H1 (cell line): ENCODE measurements around the gene SLC12A7. TPM values are rescaled to one million over a fixed set of nuclear protein-coding genes. Genes with fewer than 3 reads are reported as not detected.

Experiments
- CTCF ChIA-PET: fragments of 300-600 bp; sonication (Branson Sonifier 250); formaldehyde crosslinking; loops from one replicate; lab custom pipeline; 2021; ENCODE audit not compliant: partially characterized antibody; lab: Charles Lee
- POLR2A ChIA-PET: fragments of 300-600 bp; sonication (Branson Sonifier 250); formaldehyde crosslinking; loops from one replicate; lab custom pipeline; 2021; ENCODE audit warnings: inconsistent platforms; ENCODE audit not compliant: partially characterized antibody; lab: Charles Lee
- DNase-seq, 2 experiments: peaks; one replicate each; pipeline versions ENCODE4 v3.0.0 to v3.0.0-alpha.2; 2010 to 2022; ENCODE audit warnings: low spot score in 2 of 2, low read depth in 1 of 2, mixed read lengths in 1 of 2
- FAIRE-seq: peaks from 2 replicates; lab custom pipeline; 2011; peaks lifted over from hg19 to GRCh38; lab: Jason Lieb, UNC
- H2AFZ ChIP-seq: 2 replicates; pipeline ENCODE4 v1.8.1; 2012; ENCODE audit warnings: low read length, inconsistent platforms
- H2AK5ac ChIP-seq: 2 replicates; pipeline ENCODE4 v1.6.1; 2013; ENCODE audit warnings: low read depth, low read length
- H2BK120ac ChIP-seq: replicated peaks from 2 replicates; pipeline ENCODE3; 2013; ENCODE audit warnings: low read depth, low read length, inconsistent platforms
- H2BK12ac ChIP-seq: 2 replicates; pipeline ENCODE4 v1.6.1; 2013; ENCODE audit warnings: low read depth, low read length
- H2BK15ac ChIP-seq: 2 replicates; pipeline ENCODE4 v1.6.1; 2013; ENCODE audit warnings: low read length
- H2BK20ac ChIP-seq: 2 replicates; pipeline ENCODE4 v1.6.1; 2013; ENCODE audit warnings: low read length
- H2BK5ac ChIP-seq: 2 replicates; pipeline ENCODE4 v1.6.1; 2013; ENCODE audit warnings: low read depth, low read length
- H3K14ac ChIP-seq: 2 replicates; pipeline ENCODE4 v1.6.1; 2013; ENCODE audit warnings: inconsistent platforms; ENCODE audit not compliant: insufficient read length
- H3K18ac ChIP-seq: 2 replicates; pipeline ENCODE4 v1.6.1; 2013; ENCODE audit warnings: low read length; ENCODE audit errors: extremely low read depth
- H3K23ac ChIP-seq: 2 replicates; pipeline ENCODE4 v1.6.1; 2013; ENCODE audit warnings: inconsistent platforms; ENCODE audit not compliant: insufficient read length
- H3K23me2 ChIP-seq: 2 replicates; pipeline ENCODE4 v1.6.1; 2013; ENCODE audit warnings: low read depth, low read length
- H3K27ac ChIP-seq: 2 replicates; pipeline ENCODE4 v1.6.1; 2011; ENCODE audit warnings: low read depth, low read length, inconsistent platforms
- H3K27me3 ChIP-seq, 4 experiments: replicated peaks in 1 of 4; 1 replicate in 1 of 4; 2 replicates in 3 of 4; pipeline versions ENCODE4 v1.6.1 to v1.8.1; 2011 to 2013; ENCODE audit warnings: low read length in 3 of 4, mild to moderate bottlenecking in 3 of 4, inconsistent platforms in 2 of 4, mixed read lengths in 2 of 4, moderate library complexity in 1 of 4; ENCODE audit not compliant: control insufficient read depth in 3 of 4, insufficient read depth in 3 of 4; ENCODE audit errors: extremely low read depth in 1 of 4
- H3K36me3 ChIP-seq, 4 experiments: 2 replicates each; pipeline versions ENCODE4 v1.6.1 to v1.8.1; 2011 to 2013; ENCODE audit warnings: mild to moderate bottlenecking in 4 of 4, low read length in 3 of 4, moderate library complexity in 2 of 4, control low read depth in 1 of 4, inconsistent platforms in 1 of 4; ENCODE audit not compliant: insufficient read depth in 4 of 4, control insufficient read depth in 2 of 4
- H3K4ac ChIP-seq: replicated peaks from 2 replicates; pipeline ENCODE3; 2013; ENCODE audit warnings: low read length, low read depth, mixed read lengths, inconsistent platforms; ENCODE audit not compliant: insufficient read length
- H3K4me1 ChIP-seq, 4 experiments: replicated peaks in 1 of 4; 1 replicate in 1 of 4; 2 replicates in 3 of 4; pipeline versions ENCODE4 v1.6.1 to v1.8.1; 2011 to 2013; ENCODE audit warnings: low read length in 3 of 4, inconsistent platforms in 2 of 4, mixed read lengths in 1 of 4; ENCODE audit not compliant: insufficient read depth in 4 of 4, control insufficient read depth in 3 of 4
- H3K4me2 ChIP-seq, 2 experiments: 2 replicates each; pipeline versions ENCODE4 v1.6.1 to v1.8.1; 2011 to 2013; ENCODE audit warnings: low read depth in 2 of 2, low read length in 2 of 2, control low read depth in 1 of 2, inconsistent platforms in 1 of 2, mild to moderate bottlenecking in 1 of 2; ENCODE audit not compliant: insufficient read depth in 1 of 2
- H3K4me3 ChIP-seq, 4 experiments: fragments of 200-600, 300-600 bp in 1 of 4; sonication (generic), shearing (Covaris generic), sonication (Bioruptor Twin) in 1 of 4; 2 replicates each; pipeline versions ENCODE4 v1.5.1 to v1.8.1; 2011 to 2016; ENCODE audit warnings: low read length in 4 of 4, low read depth in 3 of 4, control low read depth in 2 of 4, inconsistent platforms in 2 of 4, mild to moderate bottlenecking in 2 of 4, mixed read lengths in 1 of 4, moderate library complexity in 1 of 4; ENCODE audit not compliant: insufficient read depth in 2 of 4; ENCODE audit errors: extremely low read depth in 1 of 4
- H3K56ac ChIP-seq: replicated peaks from 2 replicates; pipeline ENCODE3; 2013; ENCODE audit warnings: low read depth, mild to moderate bottlenecking, mixed read lengths, low read length, inconsistent platforms; ENCODE audit not compliant: insufficient read length
- H3K79me1 ChIP-seq: 2 replicates; pipeline ENCODE4 v1.6.1; 2013; ENCODE audit warnings: low read depth, low read length, control low read depth
- H3K79me2 ChIP-seq, 2 experiments: 2 replicates each; pipeline versions ENCODE4 v1.6.1 to v1.8.1; 2012 to 2013; ENCODE audit warnings: low read length in 2 of 2, mild to moderate bottlenecking in 2 of 2, inconsistent platforms in 1 of 2; ENCODE audit not compliant: insufficient read depth in 2 of 2, control insufficient read depth in 1 of 2
- H3K9ac ChIP-seq, 4 experiments: replicated peaks in 1 of 4; 1 replicate in 1 of 4; 2 replicates in 3 of 4; pipeline versions ENCODE4 v1.6.1 to v1.8.1; 2011 to 2013; ENCODE audit warnings: low read depth in 3 of 4, low read length in 3 of 4, control low read depth in 2 of 4, mild to moderate bottlenecking in 2 of 4, moderate library complexity in 2 of 4, inconsistent platforms in 1 of 4; ENCODE audit errors: extremely low read depth in 1 of 4
- H3K9me3 ChIP-seq, 2 experiments: 2 replicates each; pipeline versions ENCODE4 v1.6.1 to v1.8.1; 2012 to 2013; ENCODE audit warnings: mild to moderate bottlenecking in 2 of 2, moderate library complexity in 2 of 2, control low read depth in 1 of 2, inconsistent platforms in 1 of 2, low read depth in 1 of 2, low read length in 1 of 2, mixed read lengths in 1 of 2; ENCODE audit not compliant: insufficient read depth in 2 of 2
- H4K20me1 ChIP-seq, 2 experiments: replicated peaks in 1 of 2; 2 replicates each; pipeline versions ENCODE3 to v1.8.1; 2011 to 2013; ENCODE audit warnings: inconsistent platforms in 2 of 2, low read length in 2 of 2, mild to moderate bottlenecking in 1 of 2; ENCODE audit not compliant: insufficient read depth in 2 of 2, control insufficient read depth in 1 of 2
- H4K5ac ChIP-seq: 2 replicates; pipeline ENCODE4 v1.6.1; 2013; ENCODE audit warnings: low read length, low read depth, mixed read lengths, inconsistent platforms; ENCODE audit not compliant: insufficient read length
- H4K8ac ChIP-seq: 2 replicates; pipeline ENCODE4 v1.8.0; 2013; ENCODE audit warnings: mild to moderate bottlenecking, moderate library complexity, low read length, inconsistent platforms; ENCODE audit not compliant: insufficient read depth; ENCODE audit errors: extremely low read depth
- H4K91ac ChIP-seq: replicated peaks from 2 replicates; pipeline ENCODE3; 2013; ENCODE audit warnings: low read length, mixed read lengths, inconsistent platforms; ENCODE audit not compliant: insufficient read length
- HDAC6 ChIP-seq: IDR thresholded peaks from one replicate; pipeline ENCODE4 v1.7.1; 2012; ENCODE audit warnings: low read depth, mild to moderate bottlenecking, inconsistent platforms, low read length, moderate library complexity
- KDM1A ChIP-seq: fragments of 200-600, 300-600 bp; sonication (generic); IDR thresholded peaks from 2 replicates; pipeline ENCODE4 v1.7.1; 2016; ENCODE audit warnings: mild to moderate bottlenecking, low read length, borderline replicate concordance
- NANOG ChIP-seq: IDR thresholded peaks from 2 replicates; pipeline ENCODE4 v1.6.1; 2011; ENCODE audit warnings: low read length, low read depth, mild to moderate bottlenecking, inconsistent platforms; ENCODE audit not compliant: insufficient read depth, poor library complexity, severe bottlenecking
- NRF1 ChIP-seq: IDR thresholded peaks from 2 replicates; pipeline ENCODE4 v1.6.1; 2011; ENCODE audit warnings: mild to moderate bottlenecking, low read depth, low read length, improper control_type of control experiment
- RFX5 ChIP-seq: IDR thresholded peaks from 2 replicates; pipeline ENCODE4 v1.6.1; 2011; ENCODE audit warnings: low read depth, low read length, improper control_type of control experiment, borderline replicate concordance
- SIN3A ChIP-seq, 2 experiments: IDR thresholded peaks in 1 of 2; conservative IDR thresholded peaks in 1 of 2; 2 replicates each; pipeline ENCODE4 v1.6.1; 2011 to 2012; ENCODE audit warnings: low read length in 2 of 2, improper control_type of control experiment in 1 of 2, low read depth in 1 of 2, mild to moderate bottlenecking in 1 of 2
- WGBS, 2 experiments: shearing (Covaris generic) in 1 of 2; methylation state at CpG; one replicate each; pipeline versions ENCODE4 v1.1.6 to v1.1.7; 2013 to 2015; ENCODE audit warnings: low lambda C conversion rate in 2 of 2, mixed read lengths in 2 of 2, inconsistent platforms in 1 of 2, low coverage in 1 of 2, missing lambda C conversion rate in 1 of 2; ENCODE audit not compliant: insufficient replicate concordance in 2 of 2, insufficient coverage in 1 of 2, insufficient read length in 1 of 2; ENCODE audit errors: extremely low coverage in 1 of 2, missing lambda C conversion rate in 1 of 2; 5-methylcytosine and 5-hydroxymethylcytosine counted together
- polyA plus RNA-seq, 7 experiments: library from polyadenylated mRNA; depleted of rRNA in 3 of 7; stranded (reverse) in 5 of 7; unstranded in 2 of 7; fragments of >200 nt in 5 of 7; fragments of 200-250 nt in 2 of 7; gene quantifications; 1 replicate in 5 of 7; 2 replicates in 1 of 7; 4 replicates in 1 of 7; pipeline versions ENCODE4 v1.2.1 to v1.2.3, GENCODE V29; 2011 to 2013; ENCODE audit warnings: missing spikeins in 2 of 7, mixed read lengths in 2 of 7
- total RNA-seq: library from RNA; stranded (reverse); fragmentation: NEBNext Ultra II Directional; extraction: Animal tissue kit (Norgen Biotek cat#: 25700); gene quantifications from 2 replicates; pipeline ENCODE4 v1.2.1, GENCODE V29; 2021
- TF ChIP-seq, protein P1 (sequence below), 3 experiments: IDR thresholded peaks; 1 replicate in 2 of 3; 2 replicates in 1 of 3; pipeline versions ENCODE4 v1.5.1 to v1.6.1; 2011; ENCODE audit warnings: low read length in 3 of 3, mild to moderate bottlenecking in 3 of 3, inconsistent platforms in 2 of 3, low read depth in 1 of 3, moderate library complexity in 1 of 3; ENCODE audit not compliant: insufficient read depth in 1 of 3; ENCODE audit errors: control extremely low read depth in 1 of 3

Gene SLC12A7
- total and polyA plus RNA-seq, 2 of the 8 experiments (the other 6 are each of a cell fraction or from before 2014, with no cell fraction given) = 23.5 to 39.7 TPM

DNA sequence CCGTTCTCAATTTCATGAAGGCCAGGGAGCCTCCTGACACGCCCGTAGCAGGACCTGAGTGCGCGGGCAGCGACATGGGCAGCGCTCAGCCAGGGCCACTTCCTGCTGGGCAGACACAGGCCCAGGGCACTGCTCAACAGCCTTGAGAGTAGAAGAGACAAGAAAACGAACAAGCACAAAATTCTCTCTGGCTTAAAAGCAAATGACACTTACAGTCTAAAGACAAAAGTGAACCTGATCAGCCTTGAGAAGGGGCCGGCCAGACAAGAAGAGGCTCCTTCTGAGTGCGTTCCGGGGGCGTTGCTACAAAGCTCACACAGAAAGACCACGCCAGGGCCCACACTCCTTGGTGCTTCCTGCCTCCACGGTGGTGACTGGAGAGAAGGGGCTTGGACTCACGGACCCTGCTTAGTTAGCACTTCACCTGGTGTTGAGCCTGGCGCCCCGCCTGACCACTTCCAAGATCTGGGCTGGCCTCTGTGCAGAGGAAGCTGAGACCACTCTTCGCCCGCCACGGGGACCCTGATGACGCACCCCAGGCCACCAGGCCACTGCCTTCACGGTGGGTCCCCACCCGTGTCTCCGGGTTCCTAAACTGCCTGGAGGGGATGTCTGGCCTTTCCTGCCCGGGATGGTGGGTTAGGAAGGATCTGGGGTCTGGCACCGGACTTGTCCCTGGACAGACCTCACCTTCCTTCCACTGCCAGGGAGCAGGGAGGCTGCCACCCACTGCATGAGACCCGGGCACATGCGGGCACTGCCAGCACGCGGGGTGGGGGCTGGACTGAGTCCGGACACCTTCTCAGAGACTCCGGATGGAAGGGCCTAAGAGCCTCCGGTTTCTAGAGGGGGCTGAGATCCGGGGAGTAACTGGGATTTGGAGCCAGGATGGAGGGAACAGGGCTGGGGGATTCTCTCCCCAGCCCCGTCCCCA is 1.3 kb downstream of the SLC12A7 start:
- H3K18ac ChIP-seq = no peak overlapping the region
- H3K4me1 ChIP-seq = peaks cover 7 to 45% (median 35%) of the 10 kb centered on the region in 4 experiments
- no peak overlapping the region for H2BK15ac ChIP-seq
- H3K23me2 ChIP-seq = peaks cover 3% of the 10 kb centered on the region; the same call in 1 of the 2 replicates
- DNase-seq (no peak), FAIRE-seq (no peak)
- H3K4me3 ChIP-seq = peak overlapping the region; percentile 64 to 97 (median 77)
- H2BK120ac ChIP-seq = no peak overlapping the region
- H3K79me1 ChIP-seq = peaks cover 22% of the 10 kb centered on the region
- H2AFZ ChIP-seq = no peak overlapping the region
- H3K4ac ChIP-seq = no peak overlapping the region
- H4K8ac ChIP-seq = no peak overlapping the region; the same call in 1 of the 2 replicates
- POLR2A ChIA-PET = interaction anchor here (1.0 to 2.6 kb wide), 5 partner anchors 8 to 63 kb away, joined by 3 to 8 read pairs (median 3); no protein-coding TSS in a partner anchor
- H3K79me2 ChIP-seq = peaks cover 2 to 52% of the 10 kb centered on the region in 2 experiments; a peak in 3 of 4 replicates
- no peak overlapping the region for H4K91ac ChIP-seq
- peaks cover 10 to 12% of the 10 kb centered on the region in 2 experiments for H4K20me1 ChIP-seq
- peak overlapping the region; percentile 67 to 91 for H3K4me2 ChIP-seq
- H3K56ac ChIP-seq = no peak overlapping the region
- H3K9me3 ChIP-seq = no peaks in the 10 kb centered on the region
- H2BK12ac ChIP-seq = no peak overlapping the region
- H2AK5ac ChIP-seq = peak overlapping the region; percentile 16; the same call in 1 of the 2 replicates
- H3K9ac ChIP-seq = peak overlapping the region in 1 of 4 experiments; percentile 67; a peak in 2 of 7 replicates
- WGBS, 2 experiments = 83% methylated on average over 33 of the region's 35 CpGs; no CpG with 5 or more reads in 1 of the 2 experiments
- H2BK20ac ChIP-seq = no peak overlapping the region
- H4K5ac ChIP-seq = no peak overlapping the region
- no peak overlapping the region for H3K27ac ChIP-seq
- no peaks in the 10 kb centered on the region; a peak in 1 of 7 replicates for H3K27me3 ChIP-seq
- CTCF ChIA-PET = interaction anchor here (0.8 to 1.4 kb wide), 3 partner anchors 30 to 73 kb away, joined by 3 to 7 read pairs (median 3); no protein-coding TSS in a partner anchor
- no peak overlapping the region for H2BK5ac ChIP-seq
- H3K14ac ChIP-seq = no peak overlapping the region
- no peak overlapping the region for H3K23ac ChIP-seq
- no peaks in the 10 kb centered on the region for H3K36me3 ChIP-seq
- TF ChIP-seq RFX5 (no peak), NANOG (no peak), NRF1 (no peak), SIN3A (conservative IDR thresholded peaks at IDR 0.05 in 1 of 2, IDR thresholded peaks at IDR 0.05 in 1 of 2; ENCODE audit: low read depth in 1 of 2, low read length in 2 of 2) (0 out of 4 replicates have a peak, but pooled peaks of 1 of the 2 experiments have one; percentile 14), KDM1A (no peak), HDAC6 (no peak)
- TF ChIP-seq, protein P1, sequence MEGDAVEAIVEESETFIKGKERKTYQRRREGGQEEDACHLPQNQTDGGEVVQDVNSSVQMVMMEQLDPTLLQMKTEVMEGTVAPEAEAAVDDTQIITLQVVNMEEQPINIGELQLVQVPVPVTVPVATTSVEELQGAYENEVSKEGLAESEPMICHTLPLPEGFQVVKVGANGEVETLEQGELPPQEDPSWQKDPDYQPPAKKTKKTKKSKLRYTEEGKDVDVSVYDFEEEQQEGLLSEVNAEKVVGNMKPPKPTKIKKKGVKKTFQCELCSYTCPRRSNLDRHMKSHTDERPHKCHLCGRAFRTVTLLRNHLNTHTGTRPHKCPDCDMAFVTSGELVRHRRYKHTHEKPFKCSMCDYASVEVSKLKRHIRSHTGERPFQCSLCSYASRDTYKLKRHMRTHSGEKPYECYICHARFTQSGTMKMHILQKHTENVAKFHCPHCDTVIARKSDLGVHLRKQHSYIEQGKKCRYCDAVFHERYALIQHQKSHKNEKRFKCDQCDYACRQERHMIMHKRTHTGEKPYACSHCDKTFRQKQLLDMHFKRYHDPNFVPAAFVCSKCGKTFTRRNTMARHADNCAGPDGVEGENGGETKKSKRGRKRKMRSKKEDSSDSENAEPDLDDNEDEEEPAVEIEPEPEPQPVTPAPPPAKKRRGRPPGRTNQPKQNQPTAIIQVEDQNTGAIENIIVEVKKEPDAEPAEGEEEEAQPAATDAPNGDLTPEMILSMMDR (IDR thresholded peaks at IDR 0.05; ENCODE audit: control extremely low read depth in 1 of 3, insufficient read depth in 1 of 3, low read depth in 1 of 3, low read length in 3 of 3) = peak in 1 of 3 experiments; percentile 1; a peak in 1 of 4 replicates
